ENCODE measurements around the gene OR52W1. TPM values are rescaled to one million over a fixed set of nuclear protein-coding genes. Genes with fewer than 3 reads are reported as not detected.
A peak's percentile ranks its signal among the peaks of the same experiment; 100 is the strongest.

OR52W1 gene, protein sequence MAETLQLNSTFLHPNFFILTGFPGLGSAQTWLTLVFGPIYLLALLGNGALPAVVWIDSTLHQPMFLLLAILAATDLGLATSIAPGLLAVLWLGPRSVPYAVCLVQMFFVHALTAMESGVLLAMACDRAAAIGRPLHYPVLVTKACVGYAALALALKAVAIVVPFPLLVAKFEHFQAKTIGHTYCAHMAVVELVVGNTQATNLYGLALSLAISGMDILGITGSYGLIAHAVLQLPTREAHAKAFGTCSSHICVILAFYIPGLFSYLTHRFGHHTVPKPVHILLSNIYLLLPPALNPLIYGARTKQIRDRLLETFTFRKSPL
- total RNA-seq = not detected

DNA sequence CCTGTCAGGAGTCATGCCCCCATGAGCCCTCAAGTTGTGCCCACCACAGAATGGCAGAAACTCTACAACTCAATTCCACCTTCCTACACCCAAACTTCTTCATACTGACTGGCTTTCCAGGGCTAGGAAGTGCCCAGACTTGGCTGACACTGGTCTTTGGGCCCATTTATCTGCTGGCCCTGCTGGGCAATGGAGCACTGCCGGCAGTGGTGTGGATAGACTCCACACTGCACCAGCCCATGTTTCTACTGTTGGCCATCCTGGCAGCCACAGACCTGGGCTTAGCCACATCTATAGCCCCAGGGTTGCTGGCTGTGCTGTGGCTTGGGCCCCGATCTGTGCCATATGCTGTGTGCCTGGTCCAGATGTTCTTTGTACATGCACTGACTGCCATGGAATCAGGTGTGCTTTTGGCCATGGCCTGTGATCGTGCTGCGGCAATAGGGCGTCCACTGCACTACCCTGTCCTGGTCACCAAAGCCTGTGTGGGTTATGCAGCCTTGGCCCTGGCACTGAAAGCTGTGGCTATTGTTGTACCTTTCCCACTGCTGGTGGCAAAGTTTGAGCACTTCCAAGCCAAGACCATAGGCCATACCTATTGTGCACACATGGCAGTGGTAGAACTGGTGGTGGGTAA is at the start of gene OR52W1:
TSS of gene OR52W1 (plus strand) at position 51 of the 637 bp plus-strand sequence. CDS start at position 51, 0 bp downstream.
- Histone ChIP-seq H3K36me3 (no peaks in the 10 kb centered on the region), H3K27me3 (no peaks in the 10 kb centered on the region), H3K27ac (replicated peaks in 1 of 4) (no peak within 1 kb of the TSS), H3K4me3 (no peak within 1 kb of the TSS), H3K9me3 (no peaks in the 10 kb centered on the region), H3K4me1 (no peaks in the 10 kb centered on the region)
- TF ChIP-seq, protein P1, sequence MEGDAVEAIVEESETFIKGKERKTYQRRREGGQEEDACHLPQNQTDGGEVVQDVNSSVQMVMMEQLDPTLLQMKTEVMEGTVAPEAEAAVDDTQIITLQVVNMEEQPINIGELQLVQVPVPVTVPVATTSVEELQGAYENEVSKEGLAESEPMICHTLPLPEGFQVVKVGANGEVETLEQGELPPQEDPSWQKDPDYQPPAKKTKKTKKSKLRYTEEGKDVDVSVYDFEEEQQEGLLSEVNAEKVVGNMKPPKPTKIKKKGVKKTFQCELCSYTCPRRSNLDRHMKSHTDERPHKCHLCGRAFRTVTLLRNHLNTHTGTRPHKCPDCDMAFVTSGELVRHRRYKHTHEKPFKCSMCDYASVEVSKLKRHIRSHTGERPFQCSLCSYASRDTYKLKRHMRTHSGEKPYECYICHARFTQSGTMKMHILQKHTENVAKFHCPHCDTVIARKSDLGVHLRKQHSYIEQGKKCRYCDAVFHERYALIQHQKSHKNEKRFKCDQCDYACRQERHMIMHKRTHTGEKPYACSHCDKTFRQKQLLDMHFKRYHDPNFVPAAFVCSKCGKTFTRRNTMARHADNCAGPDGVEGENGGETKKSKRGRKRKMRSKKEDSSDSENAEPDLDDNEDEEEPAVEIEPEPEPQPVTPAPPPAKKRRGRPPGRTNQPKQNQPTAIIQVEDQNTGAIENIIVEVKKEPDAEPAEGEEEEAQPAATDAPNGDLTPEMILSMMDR (IDR thresholded peaks at IDR 0.05) = no peak
- TF ChIP-seq POLR2AphosphoS5 (IDR thresholded peaks at IDR 0.05) (no peak), EP300 (IDR thresholded peaks at IDR 0.05) (no peak), POLR2A (IDR thresholded peaks at IDR 0.05; ENCODE audit: low read depth) (no peak)
- 100% methylated on average over 4 of the region's 5 CpGs for WGBS
- peak; percentile 57 for DNase-seq (ENCODE audit: extremely low spot score)
- intact Hi-C loops (cut with DNase I) = no loop called here

DNA sequence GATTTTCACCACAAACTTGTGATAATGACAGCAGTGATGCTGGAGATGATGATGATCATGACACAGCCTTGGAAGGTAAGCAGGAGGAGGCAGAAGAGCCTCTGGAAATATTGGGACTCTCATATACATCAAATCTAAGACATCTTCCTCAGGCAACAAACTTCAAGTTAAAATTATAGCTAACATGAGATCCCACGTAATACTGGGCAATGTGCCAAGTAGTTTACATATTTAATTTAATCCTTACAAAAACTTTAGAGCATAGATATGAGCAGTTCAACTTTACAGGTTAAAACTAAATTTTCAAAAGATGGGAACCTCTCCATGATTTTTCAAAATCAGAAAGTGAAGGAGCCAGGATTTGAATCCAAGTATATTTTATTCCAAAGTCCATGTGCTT is 47.9 kb upstream of the OR52W1 start:
- DNase-seq (ENCODE audit: extremely low spot score) = no peak
- Histone ChIP-seq H3K4me1 (no peaks in the 10 kb centered on the region), H3K27me3 (no peaks in the 10 kb centered on the region), H3K36me3 (no peaks in the 10 kb centered on the region), H3K27ac (replicated peaks in 1 of 4) (no peak overlapping the region), H3K9me3 (no peaks in the 10 kb centered on the region), H3K4me3 (no peak overlapping the region)
- no peak for TF ChIP-seq EP300 (IDR thresholded peaks at IDR 0.05)
- TF ChIP-seq, protein P1 (IDR thresholded peaks at IDR 0.05) = no peak
- no peak for TF ChIP-seq POLR2AphosphoS5 (IDR thresholded peaks at IDR 0.05)
- no peak for TF ChIP-seq POLR2A (IDR thresholded peaks at IDR 0.05; ENCODE audit: low read depth)
- intact Hi-C loops (cut with DNase I) = no loop called here
- 20% methylated on average over 1 of the region's 1 CpG for WGBS

DNA sequence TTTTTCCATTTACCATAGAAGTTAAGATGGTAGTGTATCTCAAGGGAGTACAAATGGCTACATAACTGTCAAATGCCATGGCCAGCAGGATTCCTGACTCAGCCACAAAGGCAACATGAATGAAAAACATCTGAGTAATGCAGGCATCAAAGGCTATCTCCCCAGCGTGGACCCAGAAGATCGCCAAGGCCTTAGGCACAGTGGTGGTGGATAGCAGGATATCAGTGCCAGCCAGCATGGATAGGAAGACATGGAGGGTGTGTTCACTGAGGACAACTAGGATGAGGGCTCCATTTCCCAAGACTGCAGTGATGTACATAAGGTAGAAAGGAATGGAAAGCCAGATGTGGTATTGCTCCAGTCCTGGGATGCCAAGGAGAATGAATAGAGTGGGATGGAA is 46.9 kb upstream of the OR52W1 start:
- Histone ChIP-seq H3K36me3 (no peaks in the 10 kb centered on the region), H3K4me1 (no peaks in the 10 kb centered on the region), H3K4me3 (no peak overlapping the region), H3K9me3 (no peaks in the 10 kb centered on the region), H3K27ac (replicated peaks in 1 of 4) (no peak overlapping the region), H3K27me3 (no peaks in the 10 kb centered on the region)
- TF ChIP-seq EP300 (IDR thresholded peaks at IDR 0.05) (no peak), POLR2A (IDR thresholded peaks at IDR 0.05; ENCODE audit: low read depth) (no peak), POLR2AphosphoS5 (IDR thresholded peaks at IDR 0.05) (no peak)
- TF ChIP-seq, protein P1 (IDR thresholded peaks at IDR 0.05) = no peak
- no peak for DNase-seq (ENCODE audit: extremely low spot score)
- 91% methylated on average over 2 of the region's 2 CpGs for WGBS
- intact Hi-C loops (cut with DNase I) = no loop called here

DNA sequence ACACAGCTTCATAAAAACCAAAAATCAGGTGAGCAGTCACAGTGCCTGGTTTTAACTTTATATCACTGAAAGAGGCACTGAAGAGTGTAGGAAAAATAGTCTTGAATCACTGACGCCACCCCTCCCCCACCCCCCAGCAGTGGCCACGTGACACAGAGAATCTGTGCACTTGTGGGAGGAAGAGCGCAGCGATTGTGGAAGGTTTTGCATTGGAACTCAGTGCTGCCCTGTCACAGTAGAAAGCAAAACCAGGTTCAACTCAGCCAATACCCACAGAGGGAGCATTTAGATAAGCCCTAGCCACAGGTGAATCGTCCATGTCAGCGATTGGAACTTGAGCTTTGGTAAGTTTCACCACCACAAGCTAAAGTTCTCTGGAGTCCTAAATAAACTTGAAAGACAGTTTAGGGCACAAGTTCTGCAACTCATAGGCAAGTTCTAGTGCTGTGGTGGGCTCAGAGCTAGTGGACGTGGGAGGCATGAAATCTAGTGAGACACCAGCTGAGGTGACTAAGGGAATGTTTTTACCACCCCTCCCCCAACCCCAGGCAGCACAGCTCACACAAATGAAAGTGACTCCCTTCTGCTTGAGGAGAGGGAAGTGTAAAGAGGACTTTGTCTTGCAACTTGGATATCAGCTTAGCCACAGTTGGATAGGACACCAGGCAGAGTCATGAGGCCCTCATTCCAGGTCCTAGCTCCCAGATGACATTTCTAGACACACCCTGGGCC is 42.2 kb upstream of the OR52W1 start:
- 80% methylated on average over 7 of the region's 7 CpGs for WGBS
- Histone ChIP-seq H3K4me3 (no peak overlapping the region), H3K9me3 (no peaks in the 10 kb centered on the region), H3K27ac (replicated peaks in 1 of 4) (no peak overlapping the region), H3K4me1 (no peaks in the 10 kb centered on the region), H3K27me3 (no peaks in the 10 kb centered on the region), H3K36me3 (no peaks in the 10 kb centered on the region)
- DNase-seq (ENCODE audit: extremely low spot score) = no peak
- TF ChIP-seq POLR2A (IDR thresholded peaks at IDR 0.05; ENCODE audit: low read depth) (no peak), EP300 (IDR thresholded peaks at IDR 0.05) (no peak), POLR2AphosphoS5 (IDR thresholded peaks at IDR 0.05) (no peak)
- TF ChIP-seq, protein P1 (IDR thresholded peaks at IDR 0.05) = no peak
- intact Hi-C loops (cut with DNase I) = no loop called here

Measured in esophagus muscularis mucosa (tissue), 4 donors.